Inflammatory macrophage treated with lipopolysaccharide for 4 hours (primary cell): ENCODE measurements around the gene HNRNPAB.

Experiments
- DNase-seq: peaks from one replicate; pipeline ENCODE4 v3.0.0-alpha.2; 2020

The HNRNPAB gene

GRCh38 chr5:178204182-178204934 is at the start of gene HNRNPAB:
TSS of gene HNRNPAB (plus strand) at chr5:178204533. CDS start at chr5:178204838, 305 bp downstream.
- DNase-seq, result peak; percentile 92

- no peak for DNase-seq
Measured at GRCh38 chr5:178155065-178155464, 49.3 kb upstream of the HNRNPAB start.

GRCh38 chr5:178160176-178160575 is 44.2 kb upstream of the HNRNPAB start:
- no peak for DNase-seq

GRCh38 chr5:178162481-178162880 is 41.9 kb upstream of the HNRNPAB start:
- DNase-seq, result no peak

GRCh38 chr5:178163772-178164735 is 40.3 kb upstream of the HNRNPAB start:
- peak; percentile 68 for DNase-seq

- DNase-seq, result no peak
Measured at GRCh38 chr5:178165581-178165980, 38.8 kb upstream of the HNRNPAB start.

GRCh38 chr5:178170455-178170854 is 33.9 kb upstream of the HNRNPAB start:
- no peak for DNase-seq

GRCh38 chr5:178174456-178174855 is 29.9 kb upstream of the HNRNPAB start:
- DNase-seq, result no peak

GRCh38 chr5:178176791-178177190 is 27.5 kb upstream of the HNRNPAB start:
- DNase-seq, result no peak

GRCh38 chr5:178177569-178177968 is 26.8 kb upstream of the HNRNPAB start:
- no peak for DNase-seq

GRCh38 chr5:178180141-178180863 is 24.0 kb upstream of the HNRNPAB start:
- DNase-seq, result no peak

GRCh38 chr5:178182158-178182876 is 22.0 kb upstream of the HNRNPAB start:
- DNase-seq, result peak; percentile 27

GRCh38 chr5:178186427-178186826 is 17.9 kb upstream of the HNRNPAB start:
- DNase-seq, result peak; percentile 57

- DNase-seq, result no peak
Measured at GRCh38 chr5:178187014-178187413, 17.3 kb upstream of the HNRNPAB start, which contains the start of gene GMCL2. TSS of gene GMCL2 (minus strand) at chr5:178187371. CDS start at chr5:178187299, 72 bp downstream.

- no peak for DNase-seq
Measured at GRCh38 chr5:178189433-178189832, 14.9 kb upstream of the HNRNPAB start.

- DNase-seq, result no peak
Measured at GRCh38 chr5:178191661-178192060, 12.7 kb upstream of the HNRNPAB start.

GRCh38 chr5:178192244-178192643 is 12.1 kb upstream of the HNRNPAB start:
- DNase-seq, result no peak

GRCh38 chr5:178192787-178193186 is 11.5 kb upstream of the HNRNPAB start:
- no peak for DNase-seq

GRCh38 chr5:178193251-178193809 is 11.0 kb upstream of the HNRNPAB start:
- no peak for DNase-seq

- DNase-seq, result peak; percentile 22
Measured at GRCh38 chr5:178194026-178194425, 10.3 kb upstream of the HNRNPAB start.

- DNase-seq, result no peak
Measured at GRCh38 chr5:178196281-178196812, 8.0 kb upstream of the HNRNPAB start.

- no peak for DNase-seq
Measured at GRCh38 chr5:178196986-178197385, 7.3 kb upstream of the HNRNPAB start.
